NCI-H1092 (cell line): Measurements from ENCODE around the gene CDT1.

Experiments
- DNase-seq: peaks from one replicate; lab custom pipeline; 2025; lab: John Stamatoyannopoulos, UW

CDT1 gene

DNA sequence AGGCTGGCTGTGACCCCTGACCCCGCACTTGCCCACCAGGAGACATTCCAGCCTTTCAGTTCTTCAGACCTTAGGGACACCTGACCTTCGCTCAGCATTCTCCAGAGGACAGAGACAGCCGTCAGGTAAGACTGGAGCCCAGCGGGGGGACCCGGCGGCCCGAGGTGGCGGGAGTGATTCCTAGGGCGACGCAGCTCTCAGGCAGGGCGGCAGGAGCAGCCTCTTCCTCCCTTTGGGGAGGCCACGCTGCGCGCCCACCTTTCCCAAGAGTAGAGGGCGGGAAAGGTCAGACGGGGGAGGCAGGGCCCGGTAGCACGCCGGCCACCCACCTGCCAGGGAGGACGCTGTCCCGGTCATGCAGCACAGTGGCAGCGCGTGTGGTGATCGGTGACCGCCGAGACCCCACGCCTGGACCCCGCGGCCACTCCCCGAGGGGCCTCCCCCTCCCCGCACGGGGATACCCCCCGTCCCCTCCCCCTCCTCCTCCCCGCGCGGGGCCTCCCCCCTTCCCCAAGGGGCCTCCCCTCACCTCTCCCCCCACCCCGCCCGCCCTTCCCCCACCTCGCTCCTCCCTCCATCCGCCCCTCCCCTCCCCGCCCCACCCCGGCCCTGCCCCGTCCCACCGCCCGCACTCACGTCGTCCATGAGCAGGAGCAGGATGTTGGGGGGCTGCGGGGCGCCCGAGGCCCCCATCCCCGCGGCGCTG, 52.7 kb downstream of the CDT1 start:
- no peak for DNase-seq

DNA sequence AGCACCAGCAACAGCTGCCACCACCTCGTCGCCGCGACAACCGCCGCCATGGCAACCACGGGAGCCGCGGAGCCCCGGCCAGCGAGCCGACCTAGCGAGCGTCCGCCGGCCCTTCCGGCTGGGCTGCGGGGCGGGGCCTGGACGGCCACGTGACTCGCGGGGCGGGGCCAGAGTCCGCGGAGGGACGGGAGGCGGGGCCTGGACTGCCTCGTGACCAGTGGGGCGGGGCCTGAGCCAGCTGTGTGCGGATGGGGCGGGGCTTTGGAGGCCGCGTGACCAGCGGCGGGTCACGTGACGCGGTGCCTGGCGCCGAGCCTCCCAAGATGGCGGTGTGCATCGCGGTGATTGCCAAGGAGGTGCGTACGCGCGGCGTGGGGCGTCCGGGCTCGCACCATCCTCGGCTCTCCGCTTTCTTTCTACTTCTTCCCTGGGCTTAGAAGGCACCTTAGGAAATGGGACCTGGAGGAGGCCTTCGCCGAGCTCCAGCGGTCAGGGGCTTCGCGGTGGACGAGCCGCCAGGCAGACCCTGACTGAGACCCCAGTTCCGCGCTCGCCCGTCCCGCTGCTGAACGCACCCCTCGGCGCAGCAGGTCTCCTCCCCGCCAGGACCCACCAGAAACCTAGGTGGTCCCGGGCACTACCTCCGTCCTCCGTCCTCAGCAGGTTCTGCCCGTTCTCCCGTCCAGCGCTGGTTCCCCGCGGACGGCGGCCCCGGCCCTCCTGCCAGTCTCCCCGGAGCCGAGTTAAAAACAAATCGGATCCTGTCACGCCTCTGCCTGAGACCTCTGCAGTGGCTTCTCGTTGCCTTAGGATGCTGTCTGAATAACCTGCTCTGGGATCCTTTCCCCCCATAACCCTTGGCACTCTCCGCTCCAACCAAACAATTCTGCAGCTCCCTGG, 53.5 kb downstream of the CDT1 start, which contains the start of the genes GALNS and TRAPPC2L:
TSS of gene GALNS (minus strand) at position 120 of the 900 bp plus-strand sequence. CDS start at position 50, 70 bp downstream.
TSS of gene TRAPPC2L (plus strand) at position 300 of the 900 bp plus-strand sequence. CDS start at position 324, 24 bp downstream.
- peak; percentile 95 for DNase-seq

GRCh38 chr16:88857728-88858339, 54.2 kb downstream of the CDT1 start:
- DNase-seq: peak; percentile 61
